ENCODE data around the gene SLC9A4.

Gene SLC9A4

DNA sequence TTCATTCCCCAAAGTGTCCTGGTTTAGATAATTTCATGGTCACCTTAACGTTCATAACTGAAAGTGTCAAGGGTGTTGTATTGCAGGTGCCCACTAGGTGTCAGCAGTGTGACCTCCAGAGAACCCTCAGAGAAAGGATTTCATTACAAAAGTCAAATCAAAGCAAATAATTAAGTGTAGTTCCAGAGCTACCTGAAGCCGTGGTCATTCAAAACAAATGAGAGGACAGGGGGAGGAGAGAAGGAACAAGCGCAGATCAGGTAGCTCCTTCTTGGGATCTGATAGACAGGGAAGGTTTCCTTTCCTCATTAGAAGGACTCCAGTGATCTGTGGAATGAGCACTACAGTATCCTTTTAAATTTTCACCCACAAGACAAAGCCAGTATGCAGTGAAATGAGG lies at the start of gene SLC9A4:
Gene SLC9A4, plus strand, starts transcription at position 207 of the 400 bp plus-strand sequence. CDS start 534 bp downstream, outside the sequence.
- Histone ChIP-seq H3K27ac (ENCODE audit: low read length) (no peak within 1 kb of the TSS), H3K9me3 (ENCODE audit: control insufficient read depth, insufficient read depth, low read length) (no peaks in the 10 kb centered on the region), H3K36me3 (ENCODE audit: control insufficient read depth, insufficient read depth, low read length) (no peaks in the 10 kb centered on the region), H3K4me1 (ENCODE audit: control insufficient read depth, insufficient read depth, low read length) (peaks cover 1% of the 10 kb centered on the region; the same call in 1 of the 2 replicates), H3K27me3 (ENCODE audit: control insufficient read depth, insufficient read depth, low read length) (no peaks in the 10 kb centered on the region), H3K4me3 (ENCODE audit: low read length) (no peak within 1 kb of the TSS)
- no peak for DNase-seq (ENCODE audit: low read depth, low spot score)
- no CpG with 5 or more reads among the region's 3 CpGs for WGBS (ENCODE audit: insufficient coverage, insufficient read length)

DNA sequence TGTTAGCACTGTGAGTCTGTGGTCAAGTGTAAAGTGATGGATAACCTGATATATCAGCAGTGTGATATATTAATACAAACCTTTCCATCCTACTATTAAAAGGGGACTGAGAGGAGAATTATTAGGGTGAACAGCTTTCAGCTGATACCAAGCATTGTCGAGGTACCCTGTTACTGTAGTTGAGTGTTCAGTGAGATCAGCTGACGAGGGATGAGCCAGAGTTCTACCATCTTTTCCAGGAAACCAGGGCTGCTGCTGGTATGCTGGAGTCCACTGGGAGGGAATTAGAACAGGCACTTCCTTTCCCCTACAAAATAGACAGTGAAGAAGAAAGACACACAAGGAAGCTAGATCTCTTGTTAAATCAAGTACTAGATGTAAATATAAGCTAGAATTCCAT lies 49.7 kb upstream of the SLC9A4 start:
- H3K4me3 ChIP-seq (ENCODE audit: low read length): no peak overlapping the region
- no peak for DNase-seq (ENCODE audit: low read depth, low spot score)
- no CpG with 5 or more reads among the region's 2 CpGs for WGBS (ENCODE audit: insufficient coverage, insufficient read length)
- H3K27me3 ChIP-seq (ENCODE audit: control insufficient read depth, insufficient read depth, low read length): no peaks in the 10 kb centered on the region
- no peak overlapping the region for H3K27ac ChIP-seq (ENCODE audit: low read length)
- H3K36me3 ChIP-seq (ENCODE audit: control insufficient read depth, insufficient read depth, low read length): no peaks in the 10 kb centered on the region
- H3K4me1 ChIP-seq (ENCODE audit: control insufficient read depth, insufficient read depth, low read length): no peaks in the 10 kb centered on the region
- H3K9me3 ChIP-seq (ENCODE audit: control insufficient read depth, insufficient read depth, low read length): no peaks in the 10 kb centered on the region

DNA sequence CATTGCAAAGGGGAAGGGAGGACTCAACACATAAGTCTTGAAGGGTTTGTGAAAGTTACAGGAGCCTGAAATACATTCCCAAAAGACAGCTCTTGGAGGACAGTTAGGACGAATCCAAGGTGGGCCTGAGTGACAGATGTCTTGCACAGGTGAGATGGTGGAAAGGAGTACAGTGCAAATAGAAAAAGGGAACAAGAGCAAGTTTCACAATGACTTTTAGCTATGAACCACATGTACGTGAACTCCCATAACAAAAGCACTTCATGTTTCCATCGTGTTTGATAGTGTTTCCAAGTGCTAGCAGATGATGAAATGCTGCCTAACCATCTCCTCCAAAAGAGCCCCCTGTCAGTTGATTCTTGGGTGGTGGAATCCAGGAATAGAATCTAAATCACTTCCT lies 48.3 kb upstream of the SLC9A4 start:
- no peak overlapping the region for H3K4me3 ChIP-seq (ENCODE audit: low read length)
- H3K27ac ChIP-seq (ENCODE audit: low read length): no peak overlapping the region
- DNase-seq (ENCODE audit: low read depth, low spot score): no peak
- H3K36me3 ChIP-seq (ENCODE audit: control insufficient read depth, insufficient read depth, low read length): no peaks in the 10 kb centered on the region
- H3K9me3 ChIP-seq (ENCODE audit: control insufficient read depth, insufficient read depth, low read length): no peaks in the 10 kb centered on the region
- no peaks in the 10 kb centered on the region for H3K27me3 ChIP-seq (ENCODE audit: control insufficient read depth, insufficient read depth, low read length)
- H3K4me1 ChIP-seq (ENCODE audit: control insufficient read depth, insufficient read depth, low read length): no peaks in the 10 kb centered on the region
- WGBS (ENCODE audit: insufficient coverage, insufficient read length): no CpG with 5 or more reads among the region's 3 CpGs

DNA sequence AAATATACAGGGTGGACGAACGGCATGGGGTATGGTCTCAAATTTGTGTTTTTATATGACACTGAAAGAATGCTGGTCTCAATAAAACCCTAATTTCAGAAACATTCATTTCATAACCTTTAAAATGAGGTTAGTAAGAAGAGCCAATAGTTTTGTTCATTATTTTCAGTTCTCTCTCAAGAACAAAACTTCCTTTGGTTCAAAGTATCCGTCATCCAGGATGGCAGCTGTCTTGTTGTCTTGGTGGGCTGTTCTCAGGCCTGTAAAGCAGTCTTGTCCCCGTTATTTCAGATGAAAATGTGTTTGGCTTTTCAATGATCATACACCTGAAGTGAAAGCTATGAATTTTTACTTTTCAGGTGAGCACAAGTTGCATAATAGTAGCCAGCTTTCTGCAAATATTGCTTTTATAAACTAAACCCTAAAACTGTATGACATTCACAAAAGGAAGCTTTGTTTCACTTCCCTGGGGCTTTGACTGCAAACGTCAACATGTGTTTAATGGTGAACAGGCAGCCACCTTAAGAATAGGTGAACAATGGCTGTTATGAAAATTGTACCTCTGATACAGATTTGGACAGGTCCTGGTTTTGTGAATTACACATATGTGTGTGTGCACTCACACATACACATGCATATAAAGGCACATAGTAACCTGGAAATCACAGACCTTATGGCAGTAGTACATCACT lies 47.4 kb upstream of the SLC9A4 start:
- Histone ChIP-seq H3K4me1 (ENCODE audit: control insufficient read depth, insufficient read depth, low read length) (no peaks in the 10 kb centered on the region), H3K27ac (ENCODE audit: low read length) (no peak overlapping the region), H3K9me3 (ENCODE audit: control insufficient read depth, insufficient read depth, low read length) (no peaks in the 10 kb centered on the region), H3K36me3 (ENCODE audit: control insufficient read depth, insufficient read depth, low read length) (no peaks in the 10 kb centered on the region), H3K4me3 (ENCODE audit: low read length) (no peak overlapping the region), H3K27me3 (ENCODE audit: control insufficient read depth, insufficient read depth, low read length) (no peaks in the 10 kb centered on the region)
- WGBS (ENCODE audit: insufficient coverage, insufficient read length): no CpG with 5 or more reads among the region's 5 CpGs
- DNase-seq (ENCODE audit: low read depth, low spot score): no peak

DNA sequence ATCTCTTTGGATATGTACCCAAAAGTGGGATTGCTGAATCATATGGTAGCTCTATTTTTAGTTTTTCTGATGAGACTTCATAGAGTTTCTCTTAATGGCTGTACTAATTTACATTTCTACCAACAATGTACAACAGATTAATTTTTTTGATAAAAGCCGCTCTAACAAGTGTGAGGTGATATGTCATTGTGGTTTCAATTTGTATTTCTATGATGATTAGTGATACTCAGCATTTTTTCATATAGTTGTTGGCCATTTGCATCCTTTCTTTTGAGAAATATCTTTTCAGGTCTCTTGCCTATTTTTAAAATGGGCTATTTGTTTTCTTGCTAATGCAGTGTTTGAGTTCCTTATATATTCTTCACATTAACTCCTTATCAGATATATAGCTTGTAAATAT lies 45.8 kb upstream of the SLC9A4 start:
- WGBS (ENCODE audit: insufficient coverage, insufficient read length): no CpG with 5 or more reads among the region's 1 CpG
- Histone ChIP-seq H3K27ac (ENCODE audit: low read length) (no peak overlapping the region), H3K4me3 (ENCODE audit: low read length) (no peak overlapping the region)

DNA sequence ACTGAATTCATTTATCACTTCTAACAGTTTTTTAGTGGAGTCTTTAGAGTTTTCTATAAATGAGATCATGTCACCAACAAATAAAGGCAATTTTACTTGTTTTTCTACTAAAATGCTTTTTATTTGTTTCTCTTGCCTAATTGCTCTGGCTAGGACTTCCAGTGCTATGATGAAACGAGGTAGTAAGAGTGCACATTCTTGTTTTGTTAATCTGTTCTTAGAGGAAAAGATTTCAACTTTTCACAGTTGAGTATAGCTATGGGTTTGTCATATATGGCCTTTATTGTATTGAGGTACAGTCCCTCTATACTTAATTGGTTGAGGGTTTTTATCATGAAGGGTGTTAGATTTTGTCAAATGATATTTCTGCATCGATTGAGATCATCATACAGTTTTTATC lies 44.5 kb upstream of the SLC9A4 start:
- Histone ChIP-seq H3K4me1 (ENCODE audit: control insufficient read depth, insufficient read depth, low read length) (no peaks in the 10 kb centered on the region), H3K36me3 (ENCODE audit: control insufficient read depth, insufficient read depth, low read length) (no peaks in the 10 kb centered on the region), H3K4me3 (ENCODE audit: low read length) (no peak overlapping the region), H3K27ac (ENCODE audit: low read length) (no peak overlapping the region), H3K27me3 (ENCODE audit: control insufficient read depth, insufficient read depth, low read length) (no peaks in the 10 kb centered on the region), H3K9me3 (ENCODE audit: control insufficient read depth, insufficient read depth, low read length) (no peaks in the 10 kb centered on the region)
- WGBS (ENCODE audit: insufficient coverage, insufficient read length): no CpG with 5 or more reads among the region's 2 CpGs
- DNase-seq (ENCODE audit: low read depth, low spot score): no peak

More for the DNA sequence above, 45.8 kb upstream of the SLC9A4 start:
- no peaks in the 10 kb centered on the region for H3K9me3 ChIP-seq (ENCODE audit: control insufficient read depth, insufficient read depth, low read length)
- no peaks in the 10 kb centered on the region for H3K27me3 ChIP-seq (ENCODE audit: control insufficient read depth, insufficient read depth, low read length)
- H3K36me3 ChIP-seq (ENCODE audit: control insufficient read depth, insufficient read depth, low read length): no peaks in the 10 kb centered on the region
- no peak for DNase-seq (ENCODE audit: low read depth, low spot score)
- no peaks in the 10 kb centered on the region for H3K4me1 ChIP-seq (ENCODE audit: control insufficient read depth, insufficient read depth, low read length)

GRCh38 chr2:102432386-102432785 lies 40.6 kb upstream of the SLC9A4 start:
- DNase-seq (ENCODE audit: low read depth, low spot score): no peak
- no peaks in the 10 kb centered on the region for H3K9me3 ChIP-seq (ENCODE audit: control insufficient read depth, insufficient read depth, low read length)
- no peak overlapping the region for H3K27ac ChIP-seq (ENCODE audit: low read length)
- H3K36me3 ChIP-seq (ENCODE audit: control insufficient read depth, insufficient read depth, low read length): no peaks in the 10 kb centered on the region
- H3K27me3 ChIP-seq (ENCODE audit: control insufficient read depth, insufficient read depth, low read length): no peaks in the 10 kb centered on the region
- no peak overlapping the region for H3K4me3 ChIP-seq (ENCODE audit: low read length)
- H3K4me1 ChIP-seq (ENCODE audit: control insufficient read depth, insufficient read depth, low read length): no peaks in the 10 kb centered on the region
- no CpG with 5 or more reads among the region's 2 CpGs for WGBS (ENCODE audit: insufficient coverage, insufficient read length)

DNA sequence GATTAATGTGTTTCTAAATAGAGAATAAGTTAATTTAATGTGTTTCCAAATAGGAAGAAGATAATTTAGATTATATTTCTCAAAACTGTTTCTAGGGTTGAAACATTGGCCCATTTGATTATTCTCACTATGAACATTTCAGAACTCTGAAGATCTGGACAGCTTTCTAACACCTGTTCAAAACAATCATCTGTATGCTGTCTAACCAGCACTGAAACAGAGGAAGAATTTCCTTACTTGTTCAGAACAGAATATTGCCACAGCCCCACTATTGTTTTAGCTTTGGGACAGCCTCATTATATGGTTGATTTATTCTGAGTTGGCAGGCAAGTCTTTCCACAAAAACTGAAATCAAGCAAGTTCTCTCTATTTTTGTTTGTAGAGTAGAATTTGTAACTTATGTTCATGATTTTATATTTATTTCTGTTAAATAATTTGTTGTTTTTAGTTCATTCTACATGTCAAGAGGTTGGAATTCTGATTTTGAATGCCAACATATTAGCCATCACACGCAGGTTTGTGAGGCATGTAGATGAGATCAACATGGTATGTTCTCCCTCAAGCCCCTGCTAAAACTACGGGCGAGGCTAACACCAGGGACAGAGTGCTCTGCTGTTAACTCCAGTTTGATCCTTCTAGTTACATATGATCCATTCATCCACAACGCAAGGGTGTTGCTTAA lies 38.9 kb upstream of the SLC9A4 start:
- Histone ChIP-seq H3K4me3 (ENCODE audit: low read length) (no peak overlapping the region), H3K27me3 (ENCODE audit: control insufficient read depth, insufficient read depth, low read length) (no peaks in the 10 kb centered on the region), H3K27ac (ENCODE audit: low read length) (no peak overlapping the region), H3K36me3 (ENCODE audit: control insufficient read depth, insufficient read depth, low read length) (no peaks in the 10 kb centered on the region), H3K4me1 (ENCODE audit: control insufficient read depth, insufficient read depth, low read length) (no peaks in the 10 kb centered on the region), H3K9me3 (ENCODE audit: control insufficient read depth, insufficient read depth, low read length) (no peaks in the 10 kb centered on the region)
- no peak for DNase-seq (ENCODE audit: low read depth, low spot score)
- WGBS (ENCODE audit: insufficient coverage, insufficient read length): no CpG with 5 or more reads among the region's 4 CpGs

DNA sequence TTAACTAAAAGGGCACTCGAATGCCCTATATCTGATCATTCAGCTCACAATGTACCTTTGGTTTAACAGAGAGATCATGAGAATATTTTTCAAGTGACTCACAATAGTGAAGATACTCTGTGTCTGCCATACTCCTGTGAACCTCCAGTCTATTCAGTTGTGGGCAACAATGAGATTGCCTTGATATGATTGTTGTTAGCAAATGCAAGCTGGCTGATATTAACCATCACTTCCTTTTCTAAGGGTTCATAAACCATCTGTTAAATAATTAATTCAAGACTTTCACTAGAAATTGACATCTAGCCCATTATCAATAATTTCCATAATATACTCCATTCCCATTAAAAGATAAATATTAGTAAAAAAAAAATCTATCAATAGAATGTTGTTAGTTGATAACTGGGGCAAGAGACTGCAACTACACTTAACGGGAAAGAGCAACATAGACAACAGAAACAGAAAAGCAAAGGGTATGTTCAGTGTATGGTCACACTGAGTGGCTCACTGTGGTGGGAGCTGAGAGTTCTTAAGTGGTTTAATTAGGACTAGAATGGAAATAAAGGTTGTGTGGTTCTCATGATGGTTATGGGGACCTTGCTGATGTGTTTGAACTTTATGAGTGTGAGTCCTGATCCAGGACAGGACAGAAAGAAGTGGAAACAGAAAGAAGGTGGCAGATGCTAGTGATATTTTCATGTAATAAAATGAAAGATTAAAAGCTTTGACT lies 38.2 kb upstream of the SLC9A4 start:
- no CpG with 5 or more reads among the region's 2 CpGs for WGBS (ENCODE audit: insufficient coverage, insufficient read length)
- H3K27ac ChIP-seq (ENCODE audit: low read length): no peak overlapping the region
- H3K4me1 ChIP-seq (ENCODE audit: control insufficient read depth, insufficient read depth, low read length): no peaks in the 10 kb centered on the region
- DNase-seq (ENCODE audit: low read depth, low spot score): no peak
- no peak overlapping the region for H3K4me3 ChIP-seq (ENCODE audit: low read length)
- H3K36me3 ChIP-seq (ENCODE audit: control insufficient read depth, insufficient read depth, low read length): no peaks in the 10 kb centered on the region
- no peaks in the 10 kb centered on the region for H3K9me3 ChIP-seq (ENCODE audit: control insufficient read depth, insufficient read depth, low read length)
- H3K27me3 ChIP-seq (ENCODE audit: control insufficient read depth, insufficient read depth, low read length): no peaks in the 10 kb centered on the region

GRCh38 chr2:102435741-102436140 lies 37.3 kb upstream of the SLC9A4 start:
- H3K27me3 ChIP-seq (ENCODE audit: control insufficient read depth, insufficient read depth, low read length): no peaks in the 10 kb centered on the region
- no CpG with 5 or more reads among the region's 2 CpGs for WGBS (ENCODE audit: insufficient coverage, insufficient read length)
- no peak overlapping the region for H3K27ac ChIP-seq (ENCODE audit: low read length)
- no peak for DNase-seq (ENCODE audit: low read depth, low spot score)
- no peaks in the 10 kb centered on the region for H3K9me3 ChIP-seq (ENCODE audit: control insufficient read depth, insufficient read depth, low read length)
- no peak overlapping the region for H3K4me3 ChIP-seq (ENCODE audit: low read length)
- no peaks in the 10 kb centered on the region for H3K36me3 ChIP-seq (ENCODE audit: control insufficient read depth, insufficient read depth, low read length)
- H3K4me1 ChIP-seq (ENCODE audit: control insufficient read depth, insufficient read depth, low read length): no peaks in the 10 kb centered on the region
